Pancreas (tissue), 10 donors: ENCODE data around the gene TGFBR3L. TPM values are rescaled to one million over a fixed set of nuclear protein-coding genes. Genes with fewer than 3 reads are reported as not detected.
"Not testable (repeated sequence)": the region's sequence is repeated elsewhere in the genome, so short reads cannot be mapped to it uniquely, and the experiment has no call there.

ENCODE experiments used
- ATAC-seq, 4 donors: fragments of 200-7000 bp; cut with Tn5 transposase; one replicate each; pipeline versions ENCODE4 v1.8.0 to v1.9.1; 2020; ENCODE audit warnings: mild to moderate bottlenecking in 4 of 4, moderate library complexity in 4 of 4
- DNase-seq, 6 donors: peaks; one replicate each; pipeline ENCODE4 v3.0.0-alpha.2; 2020
- FAIRE-seq: peaks from 2 replicates; lab custom pipeline; 2012; peaks lifted over from hg19 to GRCh38; lab: Jason Lieb, UNC
- H3K27ac ChIP-seq, 4 donors: fragments of 200-600 bp; sonication (generic); 1 replicate in 3 of 4; 2 replicates in 1 of 4; pipeline versions ENCODE4 v1.5.0 to v1.8.0; 2020
- H3K27me3 ChIP-seq, 4 donors: fragments of 200-600 bp; one replicate each; pipeline ENCODE4 v1.8.0; 2021
- H3K36me3 ChIP-seq, 3 donors: fragments of 200-600 bp; sonication (generic) in 1 of 3; one replicate each; pipeline versions ENCODE4 v1.5.0 to v1.8.0; 2020 to 2021
- H3K4me1 ChIP-seq, 3 donors: fragments of 200-600 bp; one replicate each; pipeline ENCODE4 v1.8.0; 2021
- H3K4me3 ChIP-seq, 4 donors: fragments of 200-600 bp; sonication (generic) in 2 of 4; one replicate each; pipeline versions ENCODE4 v1.5.0 to v1.8.0; 2020 to 2021
- H3K9me3 ChIP-seq, 4 donors: fragments of 200-600 bp; one replicate each; pipeline ENCODE4 v1.8.0; 2021
- CTCF ChIP-seq, 4 donors: fragments of 200-600 bp; sonication (generic) in 3 of 4; IDR thresholded peaks; one replicate each; pipeline versions ENCODE4 v1.5.0 to v1.8.0; 2021; ENCODE audit warnings: antibody characterized with exemption in 4 of 4
- WGBS, 2 donors: extraction: QIAGEN DNeasy Blood & Tissue Kit; methylation state at CpG; one replicate each; pipeline ENCODE4 v1.1.7; 2013; 5-methylcytosine and 5-hydroxymethylcytosine counted together
- intact Hi-C, 3 donors: fragments of 100-400 bp; cut with DNase I; formaldehyde crosslinking; loops; one replicate each; pipeline versions ENCODE4 v1.11.1 to v1.14.2; 2022
- polyA plus RNA-seq, 2 donors: library from polyadenylated mRNA; stranded (reverse); fragments of 200-250 nt; gene quantifications; one replicate each; pipeline ENCODE4 v1.2.3, GENCODE V29; 2013
- total RNA-seq, 6 donors: library from RNA; stranded (reverse); fragmentation: NEBNext Ultra II Directional in 4 of 6; extraction: Animal tissue kit (Norgen Biotek cat#: 25700) in 4 of 6; gene quantifications; one replicate each; pipeline versions ENCODE4 v1.2.1 to v1.2.4, GENCODE V29; 2021 to 2023
- donor health status: healthy with polysubstance abuse.
- donor health status: DM: no; HTN: no; CAD: no; lungs with moderate emphysema.
- donor health status: DM: no; HTN: no; CAD: no.
- donor health status: control.
- donor health status: control.
- donor health status: Bipolar disorder and iron deficiency.
- donor health status: DM: yes; HTN: yes; CAD: no.
- donor health status: DM: no; HTN: no; CAD: no.
- donor health status: DM: no; HTN: no; CAD: no.
- donor health status: DM: yes; HTN: yes; CAD: no.

Gene TGFBR3L
- total and polyA plus RNA-seq, 8 donors: 0.16 to 2.2 (median 0.59) TPM; not detected in 2

- Histone ChIP-seq H3K4me1 (no peaks in the 10 kb centered on the region), H3K27ac (no peak overlapping the region), H3K9me3 (no peaks in the 10 kb centered on the region), H3K4me3 (no peak overlapping the region), H3K36me3 (no peaks in the 10 kb centered on the region), H3K27me3 (no peaks in the 10 kb centered on the region)
- TF ChIP-seq CTCF (IDR thresholded peaks at IDR 0.05): no peak
- no peak for DNase-seq
- FAIRE-seq: no peak
- 91 to 92% methylated on average over 4 of the region's 4 CpGs for WGBS, 2 donors
- no peak for ATAC-seq
- intact Hi-C loops: no loop called here
Measured at GRCh38 chr19:7947939-7948338, 33.3 kb downstream of the TGFBR3L start.

GRCh38 chr19:7953060-7953459, 38.4 kb downstream of the TGFBR3L start:
- peak in 1 of 4 donors; percentile 32 for ATAC-seq
- no peaks in the 10 kb centered on the region for H3K9me3 ChIP-seq
- H3K27ac ChIP-seq: no peak overlapping the region
- no peaks in the 10 kb centered on the region for H3K27me3 ChIP-seq
- no peak for FAIRE-seq
- no peak for TF ChIP-seq CTCF (IDR thresholded peaks at IDR 0.05)
- DNase-seq: peak in 1 of 6 donors; percentile 31
- H3K4me3 ChIP-seq: no peak overlapping the region
- H3K36me3 ChIP-seq: no peaks in the 10 kb centered on the region
- intact Hi-C loops: no loop called here
- H3K4me1 ChIP-seq: no peaks in the 10 kb centered on the region
- 32 to 39% methylated on average over 3 of the region's 3 CpGs for WGBS, 2 donors

- FAIRE-seq (no peak), DNase-seq (peak in 1 of 6 donors; percentile 9), ATAC-seq (no peak)
- intact Hi-C loops: no loop called here
- no peak overlapping the region for H3K4me3 ChIP-seq
- no peaks in the 10 kb centered on the region for H3K36me3 ChIP-seq
- no peaks in the 10 kb centered on the region for H3K4me1 ChIP-seq
- no peaks in the 10 kb centered on the region for H3K9me3 ChIP-seq
- no peak overlapping the region for H3K27ac ChIP-seq
- H3K27me3 ChIP-seq: no peaks in the 10 kb centered on the region
- no peak for TF ChIP-seq CTCF (IDR thresholded peaks at IDR 0.05)
- 71 to 81% methylated on average over 7 of the region's 7 CpGs for WGBS, 2 donors
Measured at GRCh38 chr19:7953576-7953975, 38.9 kb downstream of the TGFBR3L start.

- Histone ChIP-seq H3K4me1 (no peaks in the 10 kb centered on the region), H3K4me3 (no peak overlapping the region), H3K36me3 (no peaks in the 10 kb centered on the region), H3K9me3 (no peaks in the 10 kb centered on the region), H3K27ac (no peak overlapping the region), H3K27me3 (no peaks in the 10 kb centered on the region)
- DNase-seq: no peak
- no peak for TF ChIP-seq CTCF (IDR thresholded peaks at IDR 0.05)
- FAIRE-seq: no peak
- ATAC-seq: no peak
- intact Hi-C loops: no loop called here
- 90 to 91% methylated on average over 11 of the region's 11 CpGs for WGBS, 2 donors
Measured at GRCh38 chr19:7955696-7956095, 41.1 kb downstream of the TGFBR3L start.

GRCh38 chr19:7959211-7959610, 44.6 kb downstream of the TGFBR3L start:
- Histone ChIP-seq H3K27ac (no peak overlapping the region), H3K4me3 (no peak overlapping the region), H3K36me3 (peaks cover 0 to 16% (median 0%) of the 10 kb centered on the region in 3 donors), H3K9me3 (no peaks in the 10 kb centered on the region), H3K4me1 (no peaks in the 10 kb centered on the region), H3K27me3 (no peaks in the 10 kb centered on the region)
- FAIRE-seq (no peak), ATAC-seq (no peak), DNase-seq (no peak)
- 74 to 76% methylated on average over 6 of the region's 6 CpGs for WGBS, 2 donors
- intact Hi-C loops: no loop called here
- no peak for TF ChIP-seq CTCF (IDR thresholded peaks at IDR 0.05)

- WGBS, 2 donors: 93 to 94% methylated on average over 4 of the region's 4 CpGs
- DNase-seq: peak in 1 of 6 donors; percentile 7
- H3K27me3 ChIP-seq, H3K9me3 ChIP-seq, ATAC-seq, intact Hi-C loops, H3K4me3 ChIP-seq, H3K27ac ChIP-seq, FAIRE-seq, H3K4me1 ChIP-seq: not testable (repeated sequence)
- H3K36me3 ChIP-seq: peaks cover 0 to 22% (median 0%) of the 10 kb centered on the region in 3 donors
Measured at GRCh38 chr19:7961082-7961481, 46.5 kb downstream of the TGFBR3L start.
